GM21526 (cell line): ENCODE measurements around the gene MGAT4B.

ENCODE experiments used
- ATAC-seq: cut with Tn5 transposase; IDR thresholded peaks from one replicate; pipeline ENCODE4 v1.9.1; 2021; ENCODE audit warnings: moderate library complexity; ENCODE audit not compliant: unreplicated experiment, low FRiP score

The MGAT4B gene

GRCh38 chr5:179776411-179776938 lies 30.2 kb downstream of the MGAT4B start:
- no peak for ATAC-seq

- ATAC-seq: no peak
These were observed 32.2 kb downstream of the MGAT4B start for GRCh38 chr5:179774442-179774841.

- ATAC-seq: no peak
These were observed 33.0 kb downstream of the MGAT4B start for GRCh38 chr5:179773686-179774040.

- no peak for ATAC-seq
These were observed 34.3 kb downstream of the MGAT4B start for GRCh38 chr5:179772351-179772750.

- ATAC-seq: no peak
These were observed 35.3 kb downstream of the MGAT4B start for GRCh38 chr5:179771311-179771895.

GRCh38 chr5:179769796-179770195 lies 36.9 kb downstream of the MGAT4B start:
- ATAC-seq: no peak

GRCh38 chr5:179769271-179769670 lies 37.4 kb downstream of the MGAT4B start:
- no peak for ATAC-seq

- ATAC-seq: no peak
These were observed 38.2 kb downstream of the MGAT4B start for GRCh38 chr5:179768326-179769085.

- ATAC-seq: no peak
These were observed 39.1 kb downstream of the MGAT4B start for GRCh38 chr5:179767496-179768100.

GRCh38 chr5:179766726-179767455 lies 39.8 kb downstream of the MGAT4B start:
- no peak for ATAC-seq

- no peak for ATAC-seq
These were observed 40.5 kb downstream of the MGAT4B start for GRCh38 chr5:179766021-179766725.

GRCh38 chr5:179765400-179765799 lies 41.3 kb downstream of the MGAT4B start:
- no peak for ATAC-seq

- no peak for ATAC-seq
These were observed 42.6 kb downstream of the MGAT4B start for GRCh38 chr5:179764056-179764455.

GRCh38 chr5:179763215-179763945 lies 43.3 kb downstream of the MGAT4B start:
- peak; percentile 42 for ATAC-seq

- no peak for ATAC-seq
These were observed 43.9 kb downstream of the MGAT4B start for GRCh38 chr5:179762781-179763176.

GRCh38 chr5:179762079-179762780 lies 44.4 kb downstream of the MGAT4B start:
- no peak for ATAC-seq

- ATAC-seq: peak; percentile 55
These were observed 46.8 kb downstream of the MGAT4B start for GRCh38 chr5:179759581-179760551.

GRCh38 chr5:179758955-179759354 lies 47.7 kb downstream of the MGAT4B start:
- ATAC-seq: no peak
